ENCODE results near the gene VSTM5.
"Not testable (repeated sequence)": the region's sequence is repeated elsewhere in the genome, so short reads cannot be mapped to it uniquely, and the experiment has no call there.

The VSTM5 gene
- 0 reads per million in 2 donors for total RNA-seq

GRCh38 chr11:93850594-93851018, at the start of gene VSTM5:
TSS of gene VSTM5 (minus strand) at chr11:93850618. CDS start at chr11:93850502, 116 bp downstream.
- no peak for DNase-seq

- DNase-seq: peak in 1 of 5 experiments; percentile 15
Observed at GRCh38 chr11:93895106-93895862, 44.9 kb upstream of the VSTM5 start.

- no peak for DNase-seq
Observed at GRCh38 chr11:93890391-93891051, 40.1 kb upstream of the VSTM5 start.

- DNase-seq: no peak
Observed at GRCh38 chr11:93887111-93887510, 36.7 kb upstream of the VSTM5 start.

GRCh38 chr11:93879114-93879513, 28.7 kb upstream of the VSTM5 start:
- not testable (repeated sequence) for DNase-seq

- no peak for DNase-seq
Observed at GRCh38 chr11:93875637-93876036, 25.2 kb upstream of the VSTM5 start.

GRCh38 chr11:93871526-93871925, 21.1 kb upstream of the VSTM5 start:
- DNase-seq: no peak

GRCh38 chr11:93870616-93871015, 20.2 kb upstream of the VSTM5 start:
- no peak for DNase-seq

- no peak for DNase-seq
Observed at GRCh38 chr11:93869830-93870229, 19.4 kb upstream of the VSTM5 start.

- not testable (repeated sequence) for DNase-seq
Observed at GRCh38 chr11:93868404-93868803, 18.0 kb upstream of the VSTM5 start.

- no peak for DNase-seq
Observed at GRCh38 chr11:93861808-93862207, 11.4 kb upstream of the VSTM5 start.

- no peak for DNase-seq
Observed at GRCh38 chr11:93858121-93858775, 7.8 kb upstream of the VSTM5 start.

- DNase-seq: no peak
Observed at GRCh38 chr11:93857413-93858120, 7.1 kb upstream of the VSTM5 start.

- no peak for DNase-seq
Observed at GRCh38 chr11:93852242-93852641, 1.8 kb upstream of the VSTM5 start.

GRCh38 chr11:93849751-93850593, 446 bp downstream of the VSTM5 start:
- DNase-seq: no peak

- no peak for DNase-seq
Observed at GRCh38 chr11:93849201-93849600, 1.2 kb downstream of the VSTM5 start.

GRCh38 chr11:93846411-93846810, 4.0 kb downstream of the VSTM5 start:
- no peak for DNase-seq

GRCh38 chr11:93845181-93846092, 5.0 kb downstream of the VSTM5 start:
- DNase-seq: no peak

GRCh38 chr11:93844568-93844967, 5.8 kb downstream of the VSTM5 start:
- DNase-seq: no peak

- DNase-seq: no peak
Observed at GRCh38 chr11:93843906-93844305, 6.5 kb downstream of the VSTM5 start.

GRCh38 chr11:93842461-93842860, 8.0 kb downstream of the VSTM5 start:
- DNase-seq: no peak
